K562 (cell line): ENCODE measurements around the gene CASKIN2. TPM values are rescaled to one million over a fixed set of nuclear protein-coding genes. Genes with fewer than 3 reads are reported as not detected.

Source experiments
- ATAC-seq: fragments of 200-7000 bp; cut with Tn5 transposase; 3 replicates; pipeline ENCODE4 v1.9.1; 2020; ENCODE audit warnings: moderate library complexity
- BruUV-seq: library from RNA; stranded (reverse); fragments of 400-500 nt; replicated peaks from 2 replicates; lab custom pipeline; 2021; lab: Mats Ljungman, UMichigan
- CTCF ChIA-PET: fragments of 300-600 bp; formaldehyde crosslinking; extraction: SDS; loops from one replicate; lab custom pipeline; 2021; ENCODE audit warnings: low intra/inter-chr PET ratio; lab: Yijun Ruan, JAX
- POLR2A ChIA-PET: fragments of 300-600, 350-650 bp; sonication (Branson Sonifier 250); formaldehyde crosslinking; extraction: SDS; loops from one replicate; lab custom pipeline; 2021; ENCODE audit warnings: antibody characterized with exemption, inconsistent platforms; lab: Yijun Ruan, JAX
- DNase-seq, 4 experiments: peaks; one replicate each; pipeline versions ENCODE4 v3.0.0 to v3.0.0-alpha.2; 2011 to 2018; ENCODE audit warnings: low spot score in 3 of 4, mixed read lengths in 3 of 4; ENCODE audit errors: extremely low read depth in 1 of 4
- FAIRE-seq: peaks from 2 replicates; lab custom pipeline; 2011; peaks lifted over from hg19 to GRCh38; lab: Jason Lieb, UNC
- H2AFZ ChIP-seq: 2 replicates; pipeline ENCODE4 v1.6.0; 2011; ENCODE audit warnings: low read depth, low read length, control low read depth, inconsistent platforms
- H3K27ac ChIP-seq: fragments of 200-600 bp; 3 replicates; pipeline ENCODE4 v1.8.0; 2011; ENCODE audit warnings: low read depth, mild to moderate bottlenecking, control low read depth, inconsistent platforms, low read length, moderate library complexity, mixed read lengths; ENCODE audit errors: extremely low read depth
- H3K27me3 ChIP-seq, 2 experiments: fragments of 300-600 bp in 1 of 2; 2 replicates in 1 of 2; 3 replicates in 1 of 2; pipeline versions ENCODE4 v1.6.0 to v1.8.0; 2011; ENCODE audit warnings: inconsistent platforms in 2 of 2, low read length in 2 of 2, mild to moderate bottlenecking in 1 of 2, mixed read lengths in 1 of 2, moderate library complexity in 1 of 2; ENCODE audit not compliant: control insufficient read depth in 2 of 2, insufficient read depth in 2 of 2
- H3K36me3 ChIP-seq: fragments of 300-600 bp; 3 replicates; pipeline ENCODE4 v1.8.0; 2011; ENCODE audit warnings: mild to moderate bottlenecking, low read length, inconsistent platforms; ENCODE audit not compliant: control insufficient read depth, insufficient read depth
- H3K4me1 ChIP-seq, 2 experiments: fragments of 200-600 bp in 1 of 2; replicated peaks in 1 of 2; 2 replicates in 1 of 2; 3 replicates in 1 of 2; pipeline versions ENCODE4 v1.5.1 to v1.8.0; 2011; ENCODE audit warnings: inconsistent platforms in 2 of 2, low read length in 2 of 2, mild to moderate bottlenecking in 1 of 2, mixed read lengths in 1 of 2, moderate library complexity in 1 of 2; ENCODE audit not compliant: control insufficient read depth in 2 of 2, insufficient read depth in 2 of 2
- H3K4me2 ChIP-seq: 2 replicates; pipeline ENCODE4 v1.6.1; 2011; ENCODE audit warnings: low read length, control low read depth, inconsistent platforms, mixed read lengths; ENCODE audit not compliant: insufficient read depth
- H3K4me3 ChIP-seq: fragments of 200-600 bp; sonication (generic), shearing (Covaris generic); 2 replicates; pipeline ENCODE4 v1.5.1; 2016; ENCODE audit warnings: control low read depth, inconsistent platforms
- H3K79me2 ChIP-seq: fragments of 200-600 bp; 3 replicates; pipeline ENCODE4 v1.8.0; 2011; ENCODE audit warnings: low read length, inconsistent platforms; ENCODE audit not compliant: control insufficient read depth, insufficient read depth
- H3K9ac ChIP-seq, 2 experiments: 2 replicates each; pipeline versions ENCODE4 v1.6.0 to v1.6.1; 2011; ENCODE audit warnings: low read depth in 2 of 2, low read length in 2 of 2, control low read depth in 1 of 2, inconsistent platforms in 1 of 2, mild to moderate bottlenecking in 1 of 2, mixed read lengths in 1 of 2; ENCODE audit not compliant: insufficient read depth in 1 of 2
- H3K9me1 ChIP-seq: one replicate; pipeline ENCODE4 v1.6.0; 2011; ENCODE audit warnings: inconsistent platforms, mild to moderate bottlenecking, low read length, moderate library complexity; ENCODE audit not compliant: control insufficient read depth, insufficient read depth
- H3K9me3 ChIP-seq: replicated peaks from 2 replicates; pipeline ENCODE4 v1.5.1; 2011; ENCODE audit warnings: low read depth, low read length, inconsistent platforms; ENCODE audit not compliant: control insufficient read depth, insufficient read depth
- H4K20me1 ChIP-seq: replicated peaks from 2 replicates; pipeline ENCODE4 v1.6.1; 2011; ENCODE audit warnings: low read length, inconsistent platforms, mixed read lengths; ENCODE audit not compliant: control insufficient read depth, insufficient read depth
- KLF16 ChIP-seq: IDR thresholded peaks from 2 replicates; pipeline ENCODE4 v1.6.1; 2016; ENCODE audit warnings: antibody characterized with exemption
- MCM5 ChIP-seq: fragments of 450-650 bp; IDR thresholded peaks from 2 replicates; pipeline ENCODE4 v1.6.1; 2016; ENCODE audit warnings: low read depth
- ZNF764 ChIP-seq: fragments of 250-450 bp; sonication (Bioruptor Pico); IDR thresholded peaks from 2 replicates; pipeline ENCODE4 v1.4.0; 2020; ENCODE audit warnings: low read depth, mild to moderate bottlenecking, moderate library complexity
- WGBS: fragments of 100-300 bp; shearing (Covaris generic); methylation state at CpG from one replicate; pipeline ENCODE4 v1.1.6; 2016; ENCODE audit warnings: low coverage, mixed read lengths; ENCODE audit not compliant: insufficient coverage; ENCODE audit errors: missing lambda C conversion rate; 5-methylcytosine and 5-hydroxymethylcytosine counted together
- in situ Hi-C: fragments of 300-500 bp; cut with MboI; formaldehyde crosslinking; loops from 4 replicates; pipeline ENCODE4 v1.15.0; 2018; ENCODE audit warnings: inconsistent platforms, mixed read lengths
- intact Hi-C: fragments of 100-400 bp; cut with micrococcal nuclease; formaldehyde crosslinking; loops from 2 replicates; pipeline ENCODE4 v1.14.2; 2022
- polyA plus RNA-seq, 8 experiments: library from polyadenylated mRNA; depleted of rRNA in 4 of 8; stranded (reverse) in 5 of 8; unstranded in 3 of 8; fragments of >200 nt; fragmentation: Nextera tagmentation in 2 of 8; fragmentation: Illumina TruSeq in 1 of 8; extraction: Ambion mirVana in 2 of 8; extraction: Trizol in 1 of 8; gene quantifications; 2 replicates each; pipeline versions ENCODE4 v1.2.1 to v1.2.3, GENCODE V29; 2011 to 2014; ENCODE audit warnings: inconsistent platforms in 1 of 8, missing spikeins in 1 of 8
- total RNA-seq, 7 experiments: library from RNA; depleted of rRNA in 6 of 7; stranded (reverse); fragments of >200 nt in 6 of 7; fragmentation: Illumina TruSeq in 2 of 7; extraction: Trizol in 2 of 7; gene quantifications; 2 replicates each; pipeline versions ENCODE4 v1.2.1 to v1.2.3, GENCODE V29; 2011 to 2021; ENCODE audit warnings: low replicate concordance in 1 of 7
- TF ChIP-seq, protein P1 (sequence below): fragments of 450-650 bp; IDR thresholded peaks from 2 replicates; pipeline ENCODE4 v1.6.1; 2016; ENCODE audit warnings: low read depth

The CASKIN2 gene
- total and polyA plus RNA-seq, 9 of the 15 experiments (the other 6 are each of a cell fraction or from before 2014, with no cell fraction given), result 0.01 to 12.2 (median 2.1) TPM

DNA sequence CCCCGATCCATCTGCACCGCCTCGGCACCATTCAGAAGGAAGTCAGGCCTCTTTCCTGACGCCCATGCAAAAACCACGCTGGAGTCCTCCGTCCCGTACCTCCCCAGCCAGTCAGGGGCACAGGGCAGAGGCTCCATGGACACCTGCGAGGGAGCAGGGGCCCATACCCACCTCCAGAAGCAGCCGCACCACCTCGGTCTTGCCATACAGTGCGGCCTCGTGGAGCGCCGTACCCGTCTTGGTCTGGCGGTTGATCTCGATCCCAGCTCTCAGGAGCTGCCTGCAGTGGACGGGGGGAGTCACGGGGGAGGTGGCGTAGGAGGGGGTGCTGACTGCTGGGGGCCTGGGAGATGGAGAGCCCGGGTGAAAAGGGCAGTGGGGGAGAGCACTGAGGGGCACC is 9.2 kb downstream of the CASKIN2 start:
- no peak for FAIRE-seq
- in situ Hi-C loops (no loop called here), intact Hi-C loops (no loop called here)
- no peak for DNase-seq
- Histone ChIP-seq H3K79me2 (no peaks in the 10 kb centered on the region), H3K9me1 (no peaks in the 10 kb centered on the region), H3K4me1 (peaks cover 0 to 69% of the 10 kb centered on the region in 2 experiments; a peak in 2 of 5 replicates), H2AFZ (no peak overlapping the region), H3K9me3 (no peaks in the 10 kb centered on the region), H3K9ac (no peak overlapping the region), H3K36me3 (peaks cover 5% of the 10 kb centered on the region; the same call in 1 of the 3 replicates), H4K20me1 (0 out of 2 replicates have a peak, but pooled peaks cover 7% of the 10 kb centered on the region), H3K4me3 (no peak overlapping the region), H3K27ac (no peak overlapping the region), H3K4me2 (no peak overlapping the region), H3K27me3 (no peaks in the 10 kb centered on the region)
- BruUV-seq, result no TSS peak
- 82% methylated on average over 18 of the region's 21 CpGs for WGBS
- TF ChIP-seq KLF16, result no peak
- no peak for TF ChIP-seq ZNF764 (CRISPR knock-in tag)
- TF ChIP-seq, protein P1, sequence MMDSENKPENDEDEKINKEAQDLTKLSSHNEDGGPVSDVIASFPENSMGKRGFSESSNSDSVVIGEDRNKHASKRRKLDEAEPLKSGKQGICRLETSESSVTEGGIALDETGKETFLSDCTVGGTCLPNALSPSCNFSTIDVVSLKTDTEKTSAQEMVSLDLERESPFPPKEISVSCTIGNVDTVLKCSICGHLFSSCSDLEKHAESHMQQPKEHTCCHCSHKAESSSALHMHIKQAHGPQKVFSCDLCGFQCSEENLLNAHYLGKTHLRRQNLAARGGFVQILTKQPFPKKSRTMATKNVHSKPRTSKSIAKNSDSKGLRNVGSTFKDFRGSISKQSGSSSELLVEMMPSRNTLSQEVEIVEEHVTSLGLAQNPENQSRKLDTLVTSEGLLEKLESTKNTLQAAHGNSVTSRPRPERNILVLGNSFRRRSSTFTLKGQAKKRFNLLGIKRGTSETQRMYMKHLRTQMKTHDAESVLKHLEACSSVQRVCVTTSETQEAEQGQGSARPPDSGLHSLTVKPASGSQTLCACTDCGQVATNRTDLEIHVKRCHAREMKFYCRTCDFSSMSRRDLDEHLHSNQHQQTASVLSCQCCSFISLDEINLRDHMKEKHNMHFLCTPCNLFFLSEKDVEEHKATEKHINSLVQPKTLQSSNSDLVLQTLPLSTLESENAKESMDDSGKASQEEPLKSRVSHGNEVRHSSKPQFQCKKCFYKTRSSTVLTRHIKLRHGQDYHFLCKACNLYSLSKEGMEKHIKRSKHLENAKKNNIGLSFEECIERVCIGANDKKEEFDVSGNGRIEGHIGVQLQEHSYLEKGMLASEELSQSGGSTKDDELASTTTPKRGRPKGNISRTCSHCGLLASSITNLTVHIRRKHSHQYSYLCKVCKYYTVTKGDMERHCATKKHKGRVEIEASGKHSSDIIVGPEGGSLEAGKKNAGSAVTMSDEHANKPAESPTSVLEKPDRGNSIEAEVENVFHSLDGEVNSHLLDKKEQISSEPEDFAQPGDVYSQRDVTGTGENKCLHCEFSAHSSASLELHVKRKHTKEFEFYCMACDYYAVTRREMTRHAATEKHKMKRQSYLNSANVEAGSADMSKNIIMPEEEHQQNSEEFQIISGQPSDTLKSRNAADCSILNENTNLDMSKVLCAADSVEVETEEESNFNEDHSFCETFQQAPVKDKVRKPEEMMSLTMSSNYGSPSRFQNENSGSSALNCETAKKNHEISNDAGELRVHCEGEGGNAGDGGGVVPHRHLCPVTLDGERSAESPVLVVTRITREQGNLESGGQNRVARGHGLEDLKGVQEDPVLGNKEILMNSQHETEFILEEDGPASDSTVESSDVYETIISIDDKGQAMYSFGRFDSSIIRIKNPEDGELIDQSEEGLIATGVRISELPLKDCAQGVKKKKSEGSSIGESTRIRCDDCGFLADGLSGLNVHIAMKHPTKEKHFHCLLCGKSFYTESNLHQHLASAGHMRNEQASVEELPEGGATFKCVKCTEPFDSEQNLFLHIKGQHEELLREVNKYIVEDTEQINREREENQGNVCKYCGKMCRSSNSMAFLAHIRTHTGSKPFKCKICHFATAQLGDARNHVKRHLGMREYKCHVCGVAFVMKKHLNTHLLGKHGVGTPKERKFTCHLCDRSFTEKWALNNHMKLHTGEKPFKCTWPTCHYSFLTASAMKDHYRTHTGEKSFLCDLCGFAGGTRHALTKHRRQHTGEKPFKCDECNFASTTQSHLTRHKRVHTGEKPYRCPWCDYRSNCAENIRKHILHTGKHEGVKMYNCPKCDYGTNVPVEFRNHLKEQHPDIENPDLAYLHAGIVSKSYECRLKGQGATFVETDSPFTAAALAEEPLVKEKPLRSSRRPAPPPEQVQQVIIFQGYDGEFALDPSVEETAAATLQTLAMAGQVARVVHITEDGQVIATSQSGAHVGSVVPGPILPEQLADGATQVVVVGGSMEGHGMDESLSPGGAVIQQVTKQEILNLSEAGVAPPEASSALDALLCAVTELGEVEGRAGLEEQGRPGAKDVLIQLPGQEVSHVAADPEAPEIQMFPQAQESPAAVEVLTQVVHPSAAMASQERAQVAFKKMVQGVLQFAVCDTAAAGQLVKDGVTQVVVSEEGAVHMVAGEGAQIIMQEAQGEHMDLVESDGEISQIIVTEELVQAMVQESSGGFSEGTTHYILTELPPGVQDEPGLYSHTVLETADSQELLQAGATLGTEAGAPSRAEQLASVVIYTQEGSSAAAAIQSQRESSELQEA, result no peak
- TF ChIP-seq MCM5, result no peak
- no peak for ATAC-seq
- CTCF ChIA-PET, result no interaction called here
- POLR2A ChIA-PET, result no interaction called here
